ENCODE measurements around the gene NFIB.

Gene NFIB

GRCh38 chr9:14236591-14236990, 77.3 kb downstream of the NFIB start:
- DNase-seq (ENCODE audit: insufficient read length, low spot score) (no peak), FAIRE-seq (no peak)
- no peak for TF ChIP-seq POLR2A (IDR thresholded peaks at IDR 0.05; ENCODE audit: low read depth, low read length)

GRCh38 chr9:14232111-14232510, 81.8 kb downstream of the NFIB start:
- FAIRE-seq: no peak
- no peak for DNase-seq (ENCODE audit: insufficient read length, low spot score)
- no peak for TF ChIP-seq POLR2A (IDR thresholded peaks at IDR 0.05; ENCODE audit: low read depth, low read length)

- no peak for TF ChIP-seq POLR2A (IDR thresholded peaks at IDR 0.05; ENCODE audit: low read depth, low read length)
- FAIRE-seq: no peak
- no peak for DNase-seq (ENCODE audit: insufficient read length, low spot score)
These were observed 82.5 kb downstream of the NFIB start for GRCh38 chr9:14231196-14231990.

- DNase-seq (ENCODE audit: insufficient read length, low spot score): no peak
- no peak for FAIRE-seq
- no peak for TF ChIP-seq POLR2A (IDR thresholded peaks at IDR 0.05; ENCODE audit: low read depth, low read length)
These were observed 85.3 kb downstream of the NFIB start for GRCh38 chr9:14228602-14229001.

GRCh38 chr9:14226855-14227532, 86.9 kb downstream of the NFIB start:
- DNase-seq (ENCODE audit: insufficient read length, low spot score): no peak
- no peak for FAIRE-seq
- TF ChIP-seq POLR2A (IDR thresholded peaks at IDR 0.05; ENCODE audit: low read depth, low read length): no peak

- FAIRE-seq: no peak
- no peak for DNase-seq (ENCODE audit: insufficient read length, low spot score)
- no peak for TF ChIP-seq POLR2A (IDR thresholded peaks at IDR 0.05; ENCODE audit: low read depth, low read length)
These were observed 90.9 kb downstream of the NFIB start for GRCh38 chr9:14223081-14223480.

GRCh38 chr9:14222149-14222835, 91.6 kb downstream of the NFIB start:
- no peak for DNase-seq (ENCODE audit: insufficient read length, low spot score)
- TF ChIP-seq POLR2A (IDR thresholded peaks at IDR 0.05; ENCODE audit: low read depth, low read length): no peak
- no peak for FAIRE-seq

GRCh38 chr9:14221558-14221957, 92.4 kb downstream of the NFIB start:
- TF ChIP-seq POLR2A (IDR thresholded peaks at IDR 0.05; ENCODE audit: low read depth, low read length): no peak
- peak; percentile 40 for DNase-seq (ENCODE audit: insufficient read length, low spot score)
- peak; percentile 98 for FAIRE-seq

- FAIRE-seq (no peak), DNase-seq (ENCODE audit: insufficient read length, low spot score) (no peak)
- no peak for TF ChIP-seq POLR2A (IDR thresholded peaks at IDR 0.05; ENCODE audit: low read depth, low read length)
These were observed 92.8 kb downstream of the NFIB start for GRCh38 chr9:14221119-14221518.

GRCh38 chr9:14220256-14220655, 93.7 kb downstream of the NFIB start:
- FAIRE-seq (peak; percentile 67), DNase-seq (ENCODE audit: insufficient read length, low spot score) (no peak)
- no peak for TF ChIP-seq POLR2A (IDR thresholded peaks at IDR 0.05; ENCODE audit: low read depth, low read length)

- no peak for DNase-seq (ENCODE audit: insufficient read length, low spot score)
- TF ChIP-seq POLR2A (IDR thresholded peaks at IDR 0.05; ENCODE audit: low read depth, low read length): no peak
- no peak for FAIRE-seq
These were observed 94.1 kb downstream of the NFIB start for GRCh38 chr9:14219850-14220249.

- no peak for DNase-seq (ENCODE audit: insufficient read length, low spot score)
- no peak for TF ChIP-seq POLR2A (IDR thresholded peaks at IDR 0.05; ENCODE audit: low read depth, low read length)
- no peak for FAIRE-seq
These were observed 95.7 kb downstream of the NFIB start for GRCh38 chr9:14218253-14218652.

- no peak for TF ChIP-seq POLR2A (IDR thresholded peaks at IDR 0.05; ENCODE audit: low read depth, low read length)
- no peak for DNase-seq (ENCODE audit: insufficient read length, low spot score)
- FAIRE-seq: peak; percentile 62
These were observed 97.2 kb downstream of the NFIB start for GRCh38 chr9:14216612-14217194.

GRCh38 chr9:14215614-14216013, 98.3 kb downstream of the NFIB start:
- FAIRE-seq (peak; percentile 50), DNase-seq (ENCODE audit: insufficient read length, low spot score) (no peak)
- no peak for TF ChIP-seq POLR2A (IDR thresholded peaks at IDR 0.05; ENCODE audit: low read depth, low read length)
